ENCODE results near the gene GATA5. TPM values are rescaled to one million over a fixed set of nuclear protein-coding genes. Genes with fewer than 3 reads are reported as not detected.

GATA5 gene
- total RNA-seq, 4 donors from 2014 or later: 0.26 to 17.8 (median 3.5) TPM; not detected in 1

DNA sequence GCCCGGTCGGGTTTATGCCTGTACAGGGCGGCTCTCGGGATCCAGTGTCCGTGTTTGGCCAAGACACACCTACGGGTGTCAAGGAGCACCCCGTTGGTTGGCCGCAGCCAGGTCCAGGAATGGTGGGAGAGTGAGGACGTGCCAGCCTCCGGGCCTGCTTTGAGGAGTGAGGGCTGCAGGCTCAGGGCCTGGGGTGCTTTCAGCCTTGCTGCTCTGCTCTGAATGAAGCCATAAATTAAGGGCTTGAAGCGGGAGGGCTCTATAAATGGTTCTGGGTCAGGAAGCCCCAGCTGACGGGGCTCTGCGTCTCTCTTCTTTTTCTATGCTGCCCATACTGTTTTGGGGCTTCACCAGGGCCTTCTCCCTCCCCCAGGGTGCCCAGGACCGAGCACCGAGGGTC, 15.1 kb downstream of the GATA5 start:
- H3K27me3 ChIP-seq: no peaks in the 10 kb centered on the region
- TF ChIP-seq POLR2A (IDR thresholded peaks at IDR 0.05) (no peak), CTCF (IDR thresholded peaks at IDR 0.05) (no peak)

DNA sequence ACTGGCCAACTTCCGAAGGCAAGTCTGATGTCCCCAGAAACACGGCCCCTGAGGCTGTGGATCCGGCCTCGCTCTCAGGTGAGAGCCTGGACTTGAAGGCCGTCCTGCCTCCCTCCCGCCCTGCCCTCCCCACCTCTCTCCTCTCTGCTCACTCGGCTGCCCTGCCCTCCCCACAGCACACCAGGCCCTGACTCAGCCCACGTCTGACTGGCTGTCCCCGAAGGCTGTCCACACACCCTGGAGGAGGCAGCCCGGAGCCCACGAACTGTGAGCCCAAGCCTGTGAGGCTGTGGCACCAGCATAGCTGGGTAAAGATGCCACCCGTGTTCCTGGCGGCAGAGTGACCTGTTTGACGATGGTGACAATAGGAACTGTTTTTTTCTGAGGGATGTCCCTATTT, 16.3 kb downstream of the GATA5 start:
- no peak for DNase-seq
- intact Hi-C loops (cut with DNase I; ENCODE audit: low total_unique reads): no loop called here
- Histone ChIP-seq H3K4me3 (no peak overlapping the region), H3K9me3 (no peaks in the 10 kb centered on the region), H3K27me3 (no peaks in the 10 kb centered on the region), H3K27ac (peak overlapping the region in 1 of 2 donors; percentile 74), H3K36me3 (no peaks in the 10 kb centered on the region), H3K4me1 (no peaks in the 10 kb centered on the region)
- TF ChIP-seq CTCF (IDR thresholded peaks at IDR 0.05) (no peak), POLR2A (IDR thresholded peaks at IDR 0.05) (no peak)

More for the DNA sequence above, 15.1 kb downstream of the GATA5 start:
- peak overlapping the region; percentile 44 to 74 for H3K27ac ChIP-seq
- peak; percentile 45 to 52 for DNase-seq
- H3K9me3 ChIP-seq: no peaks in the 10 kb centered on the region
- no peaks in the 10 kb centered on the region for H3K36me3 ChIP-seq
- H3K4me1 ChIP-seq: no peaks in the 10 kb centered on the region
- intact Hi-C loops (cut with DNase I; ENCODE audit: low total_unique reads): no loop called here
- no peak overlapping the region for H3K4me3 ChIP-seq

DNA sequence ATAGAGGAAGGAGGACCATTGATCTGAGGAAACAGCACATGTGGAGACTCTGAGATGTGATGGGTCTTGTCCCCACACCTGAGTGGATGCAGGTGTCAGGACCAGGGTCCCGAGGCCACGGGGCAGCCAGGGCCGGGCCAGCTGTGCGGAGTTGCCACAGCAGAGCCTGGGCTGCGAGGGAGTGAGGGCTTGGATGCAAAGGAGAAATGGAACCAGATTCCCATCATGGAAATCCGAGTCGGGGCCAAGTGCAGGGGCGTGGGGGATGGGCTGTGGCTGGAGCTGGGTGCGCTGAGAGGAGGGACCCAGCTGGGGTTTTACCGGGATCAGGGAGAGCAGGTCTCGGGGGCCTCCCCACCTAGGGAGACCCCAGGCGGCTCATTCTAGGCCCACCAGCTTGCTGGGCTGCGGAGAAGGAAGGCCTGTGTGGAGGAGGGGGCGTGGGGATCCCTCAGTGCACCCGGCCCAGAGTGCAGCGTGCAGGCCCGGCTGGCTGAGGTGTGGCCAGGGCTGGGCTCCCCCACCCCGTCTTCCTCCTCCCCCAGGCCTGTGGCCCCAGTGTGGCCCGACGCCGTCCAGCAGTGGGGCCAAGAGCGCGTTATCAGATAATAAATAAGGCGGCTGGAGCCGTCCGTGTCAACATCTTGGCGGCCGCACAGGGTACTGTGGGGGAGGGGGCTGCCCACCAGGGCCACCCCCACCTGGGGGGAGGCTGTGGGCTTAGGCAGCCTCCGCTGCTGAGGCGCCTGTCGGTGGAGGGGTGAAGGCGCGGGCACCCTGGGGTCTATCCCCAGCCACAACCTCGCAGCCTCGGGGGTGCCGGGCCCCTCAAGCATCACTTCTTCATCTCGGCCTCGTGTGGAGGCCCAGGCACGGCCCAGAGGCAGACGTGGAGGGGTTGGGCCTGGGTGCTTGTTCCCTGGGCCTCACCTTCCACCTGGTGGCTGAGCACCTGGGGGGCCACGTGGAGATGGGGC, 17.2 kb downstream of the GATA5 start:
- H3K36me3 ChIP-seq: no peaks in the 10 kb centered on the region
- peak in 1 of 2 donors; percentile 38 for DNase-seq
- no peak overlapping the region for H3K4me3 ChIP-seq
- no peak for TF ChIP-seq POLR2A (IDR thresholded peaks at IDR 0.05)
- TF ChIP-seq CTCF (IDR thresholded peaks at IDR 0.05): no peak
- H3K9me3 ChIP-seq: no peaks in the 10 kb centered on the region
- H3K4me1 ChIP-seq: no peaks in the 10 kb centered on the region
- peak overlapping the region in 1 of 2 donors; percentile 74 for H3K27ac ChIP-seq
- H3K27me3 ChIP-seq: no peaks in the 10 kb centered on the region
- intact Hi-C loops (cut with DNase I; ENCODE audit: low total_unique reads): no loop called here

DNA sequence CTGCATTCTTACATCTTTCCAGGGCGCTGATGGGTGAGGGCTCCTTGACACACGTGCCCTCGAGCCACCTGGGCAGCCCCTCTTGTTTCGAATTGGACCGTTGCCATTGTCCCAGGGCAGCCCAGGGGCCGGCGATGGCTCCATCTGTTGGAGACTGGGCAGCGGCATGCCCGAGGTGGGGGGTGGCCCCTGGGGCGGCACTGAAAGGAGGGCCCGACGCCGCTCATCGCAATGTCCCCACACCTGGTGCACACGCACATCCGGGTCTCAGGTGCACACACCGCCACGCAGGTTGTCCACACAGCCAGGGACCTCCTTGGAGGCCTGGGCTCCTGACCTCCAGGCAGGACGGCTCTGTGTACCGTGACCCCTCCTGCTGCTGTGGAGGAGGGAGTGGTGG, 18.0 kb downstream of the GATA5 start:
- Histone ChIP-seq H3K27ac (peak overlapping the region in 1 of 2 donors; percentile 74), H3K9me3 (no peaks in the 10 kb centered on the region), H3K27me3 (no peaks in the 10 kb centered on the region), H3K4me3 (no peak overlapping the region), H3K36me3 (no peaks in the 10 kb centered on the region), H3K4me1 (no peaks in the 10 kb centered on the region)
- no peak for TF ChIP-seq CTCF (IDR thresholded peaks at IDR 0.05)
- no peak for TF ChIP-seq POLR2A (IDR thresholded peaks at IDR 0.05)
- intact Hi-C loops (cut with DNase I; ENCODE audit: low total_unique reads): no loop called here
- no peak for DNase-seq

DNA sequence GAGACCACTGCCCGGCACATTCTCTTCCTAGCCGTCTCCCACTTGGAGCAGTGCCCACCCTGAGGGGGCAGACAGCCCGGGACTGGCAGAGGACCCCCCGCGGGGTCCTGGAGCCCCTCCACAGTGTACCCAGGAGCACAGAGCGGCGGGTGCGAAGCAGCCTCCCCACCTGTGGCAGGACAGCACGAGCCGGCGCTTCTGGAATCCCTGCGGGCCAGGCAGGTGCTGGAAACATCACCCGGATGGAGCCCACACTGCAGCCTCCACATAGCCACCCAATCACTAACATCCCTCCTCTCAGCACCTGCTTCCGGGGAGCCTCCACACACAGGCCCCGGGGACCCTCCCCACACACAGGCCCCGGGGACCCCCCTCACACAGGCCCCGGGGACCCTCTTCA, 18.7 kb downstream of the GATA5 start:
- DNase-seq: no peak
- Histone ChIP-seq H3K27ac (no peak overlapping the region), H3K4me1 (no peaks in the 10 kb centered on the region), H3K36me3 (no peaks in the 10 kb centered on the region), H3K9me3 (no peaks in the 10 kb centered on the region), H3K27me3 (no peaks in the 10 kb centered on the region), H3K4me3 (no peak overlapping the region)
- no peak for TF ChIP-seq POLR2A (IDR thresholded peaks at IDR 0.05)
- no peak for TF ChIP-seq CTCF (IDR thresholded peaks at IDR 0.05)
- intact Hi-C loops (cut with DNase I; ENCODE audit: low total_unique reads): no loop called here

Measured in uterus (tissue), 4 donors.